Measurements from ENCODE around the gene ABTB1. TPM values are rescaled to one million over a fixed set of nuclear protein-coding genes. Genes with fewer than 3 reads are reported as not detected.

Gene ABTB1
- total RNA-seq, 6 experiments from 2014 or later = 9.5 to 14.0 (median 11.5) TPM

DNA sequence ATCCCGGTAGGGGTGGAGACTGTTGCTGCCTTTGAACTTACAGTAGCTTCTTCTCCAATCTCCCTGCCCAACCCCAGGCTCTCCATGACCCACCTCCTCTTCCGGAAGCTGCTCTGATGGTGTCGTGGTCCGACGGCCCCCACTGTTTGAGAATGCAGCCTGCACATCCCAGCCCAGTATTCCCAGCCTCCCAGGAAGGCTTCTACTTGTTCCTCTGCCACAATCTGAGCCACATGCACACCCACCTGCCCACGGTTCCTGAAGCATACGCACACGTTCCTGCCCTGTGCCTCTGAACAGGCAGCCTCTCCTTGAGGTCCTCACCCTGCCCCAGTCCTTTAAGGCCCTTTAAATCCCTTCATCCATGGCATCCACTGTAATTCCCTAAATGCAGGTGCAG is 57.4 kb downstream of the ABTB1 start:
- Mint-ChIP-seq H3K9me3 (no peaks in the 10 kb centered on the region), H3K4me3 (no peak overlapping the region), H3K36me3 (ENCODE audit: low read depth) (peaks cover 19% of the 10 kb centered on the region), H3K27me3 (ENCODE audit: insufficient read depth) (no peaks in the 10 kb centered on the region), H3K27ac (no peak overlapping the region), H3K4me1 (ENCODE audit: low read depth) (peaks cover 35% of the 10 kb centered on the region)
- TF ChIP-seq, protein P1, sequence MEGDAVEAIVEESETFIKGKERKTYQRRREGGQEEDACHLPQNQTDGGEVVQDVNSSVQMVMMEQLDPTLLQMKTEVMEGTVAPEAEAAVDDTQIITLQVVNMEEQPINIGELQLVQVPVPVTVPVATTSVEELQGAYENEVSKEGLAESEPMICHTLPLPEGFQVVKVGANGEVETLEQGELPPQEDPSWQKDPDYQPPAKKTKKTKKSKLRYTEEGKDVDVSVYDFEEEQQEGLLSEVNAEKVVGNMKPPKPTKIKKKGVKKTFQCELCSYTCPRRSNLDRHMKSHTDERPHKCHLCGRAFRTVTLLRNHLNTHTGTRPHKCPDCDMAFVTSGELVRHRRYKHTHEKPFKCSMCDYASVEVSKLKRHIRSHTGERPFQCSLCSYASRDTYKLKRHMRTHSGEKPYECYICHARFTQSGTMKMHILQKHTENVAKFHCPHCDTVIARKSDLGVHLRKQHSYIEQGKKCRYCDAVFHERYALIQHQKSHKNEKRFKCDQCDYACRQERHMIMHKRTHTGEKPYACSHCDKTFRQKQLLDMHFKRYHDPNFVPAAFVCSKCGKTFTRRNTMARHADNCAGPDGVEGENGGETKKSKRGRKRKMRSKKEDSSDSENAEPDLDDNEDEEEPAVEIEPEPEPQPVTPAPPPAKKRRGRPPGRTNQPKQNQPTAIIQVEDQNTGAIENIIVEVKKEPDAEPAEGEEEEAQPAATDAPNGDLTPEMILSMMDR (IDR thresholded peaks at IDR 0.05) = no peak
- DNase-seq = no peak

Other genes with a start within 250 kb of the ABTB1 start
- 10 to 100 TPM; 38.8 to 47.5 (median 43.8) TPM for gene TPRA1, start 82.2 kb upstream of the ABTB1 start, total RNA-seq (2021; fragmentation: NEBNext Ultra II Directional; extraction: Animal tissue kit (Norgen Biotek cat#: 25700))
- gene MCM2, start 74.5 kb upstream of the ABTB1 start, total RNA-seq (2021; fragmentation: NEBNext Ultra II Directional; extraction: Animal tissue kit (Norgen Biotek cat#: 25700)) = 10 to 100 TPM; 24.1 to 56.0 (median 45.0) TPM
- gene PODXL2, start 43.8 kb upstream of the ABTB1 start, total RNA-seq (2021; fragmentation: NEBNext Ultra II Directional; extraction: Animal tissue kit (Norgen Biotek cat#: 25700)) = under 1 TPM in 1 of 6 experiments, not detected in 5; 0.09 TPM
- gene MGLL, start 149.6 kb downstream of the ABTB1 start, total RNA-seq (2021; fragmentation: NEBNext Ultra II Directional; extraction: Animal tissue kit (Norgen Biotek cat#: 25700)) = 100 to 1,000 TPM; 128 to 144 (median 129) TPM
- gene KBTBD12, start 242.3 kb downstream of the ABTB1 start, total RNA-seq (2021; fragmentation: NEBNext Ultra II Directional; extraction: Animal tissue kit (Norgen Biotek cat#: 25700)) = not detected

Measured in HFFc6 (cell line).